Fibroblast of lung (primary cell): Measurements from ENCODE around the gene GRK6.

Experiments used
- CTCF ChIP-seq, 2 donors: IDR thresholded peaks in 1 of 2; conservative IDR thresholded peaks in 1 of 2; 1 replicate in 1 of 2; 2 replicates in 1 of 2; pipeline ENCODE4 v1.5.1; 2011 to 2012; ENCODE audit warnings: low read length in 2 of 2, control low read depth in 1 of 2, inconsistent platforms in 1 of 2, low read depth in 1 of 2, mild to moderate bottlenecking in 1 of 2
- EZH2 ChIP-seq: IDR thresholded peaks from 2 replicates; pipeline ENCODE4 v1.5.1; 2012; ENCODE audit warnings: low read length, control low read depth, mild to moderate bottlenecking; ENCODE audit errors: missing control alignments

- TF ChIP-seq CTCF (conservative IDR thresholded peaks at IDR 0.05 in 1 of 2, IDR thresholded peaks at IDR 0.05 in 1 of 2; ENCODE audit: low read depth in 1 of 2, low read length in 2 of 2) (no peak), EZH2 (no peak)
Observed at GRCh38 chr5:177452688-177453638, 26.5 kb downstream of the GRK6 start.
